NCI-H2171 (cell line): ENCODE measurements around the gene CDC37.
"Not testable (repeated sequence)": the region's sequence is repeated elsewhere in the genome, so short reads cannot be mapped to it uniquely, and the experiment has no call there.

ENCODE experiments used
- DNase-seq: peaks from one replicate; lab custom pipeline; 2025; lab: John Stamatoyannopoulos, UW

The CDC37 gene

DNA sequence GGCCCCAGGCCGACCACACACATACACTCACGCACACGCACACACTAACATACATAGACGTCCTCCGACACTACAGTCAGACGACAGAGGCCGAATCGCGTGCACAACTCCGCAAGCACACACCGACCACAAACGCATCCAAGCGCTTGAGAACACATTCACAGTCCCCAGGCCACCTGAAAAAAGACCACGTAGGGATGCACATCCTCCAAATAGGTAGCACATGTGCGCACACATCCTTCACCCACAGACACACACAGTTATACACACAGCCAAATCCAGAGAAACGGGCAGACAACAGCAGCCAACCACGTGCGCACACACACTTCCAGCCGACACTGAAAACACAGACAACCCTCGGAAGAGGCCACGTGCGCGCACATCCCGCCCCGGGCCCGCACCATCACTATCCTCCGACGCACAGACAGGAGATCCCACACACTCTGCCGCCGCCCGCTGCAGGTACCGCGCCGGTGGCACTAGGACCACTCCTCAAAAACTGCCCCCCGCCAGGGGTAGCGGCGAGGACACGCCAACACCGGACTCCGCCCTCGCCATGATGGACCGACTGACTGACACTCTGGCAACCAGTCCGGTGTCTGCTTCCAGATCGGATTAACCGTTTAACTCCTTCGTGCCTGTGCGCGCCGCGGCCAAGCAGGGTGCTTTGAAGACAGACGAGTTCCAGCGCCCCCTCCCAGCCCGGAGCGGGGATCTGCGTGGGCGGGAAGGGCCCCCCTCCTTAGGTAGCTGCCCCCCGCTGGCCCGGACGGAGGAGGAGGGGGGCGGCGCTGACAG is 16.5 kb upstream of the CDC37 start:
- peak; percentile 95 for DNase-seq

DNA sequence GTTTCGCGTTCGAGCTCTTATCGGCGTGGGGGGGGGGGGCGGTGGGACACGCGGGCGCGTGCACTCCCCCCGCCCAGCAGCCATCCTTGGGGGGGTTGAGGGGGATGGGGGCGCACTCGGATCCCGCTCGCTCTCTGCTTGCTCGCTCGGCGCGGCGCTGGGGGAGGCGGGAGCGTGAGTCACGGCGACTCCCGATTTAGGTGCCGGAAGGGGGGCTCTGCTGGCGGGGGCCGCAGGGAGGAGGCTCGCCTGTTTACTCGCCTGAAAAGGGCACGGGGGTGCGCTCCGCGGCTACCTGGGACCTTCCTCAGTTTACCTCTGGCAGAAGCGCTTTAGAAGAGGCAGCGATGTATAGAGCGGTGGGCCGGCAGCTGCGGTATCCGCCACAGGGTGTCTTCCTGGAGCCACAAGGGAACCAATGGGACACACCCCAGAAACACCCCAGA is 15.9 kb upstream of the CDC37 start:
- peak; percentile 80 for DNase-seq

DNA sequence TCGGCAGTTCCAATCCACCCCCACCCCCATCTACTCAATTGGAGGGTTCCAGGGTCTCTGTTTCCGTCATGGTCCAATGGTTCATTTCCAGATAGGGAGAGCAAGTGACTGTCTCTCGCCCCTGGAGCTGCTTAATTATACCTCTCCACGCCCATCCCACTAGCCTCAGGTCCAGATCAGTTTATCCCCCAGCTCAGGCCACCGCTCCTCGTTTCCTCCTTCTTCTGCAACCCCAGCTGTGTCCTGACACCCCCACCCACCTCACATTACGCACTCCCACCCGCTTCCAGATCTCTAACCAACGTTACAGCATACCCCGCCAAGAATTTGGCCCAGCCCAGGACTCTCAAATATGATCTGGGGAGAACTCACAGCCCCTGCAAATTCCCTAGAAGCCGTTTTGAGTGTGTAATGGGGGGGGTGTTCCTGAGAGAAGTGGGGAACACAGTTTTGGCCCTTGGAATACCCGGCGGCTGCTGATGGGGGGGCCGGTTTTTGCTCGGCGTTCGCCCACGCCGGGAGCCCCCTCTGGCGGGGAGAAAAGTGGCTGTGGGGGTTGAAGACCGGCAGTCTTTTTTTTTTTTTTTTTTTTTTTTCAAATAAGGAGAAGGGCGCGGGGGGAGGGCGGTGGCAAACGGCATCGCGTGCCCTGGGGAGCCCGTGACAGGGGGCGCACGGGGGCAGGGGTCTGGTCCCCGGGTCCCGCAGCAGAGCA is 15.3 kb upstream of the CDC37 start:
- peak; percentile 80 for DNase-seq

DNA sequence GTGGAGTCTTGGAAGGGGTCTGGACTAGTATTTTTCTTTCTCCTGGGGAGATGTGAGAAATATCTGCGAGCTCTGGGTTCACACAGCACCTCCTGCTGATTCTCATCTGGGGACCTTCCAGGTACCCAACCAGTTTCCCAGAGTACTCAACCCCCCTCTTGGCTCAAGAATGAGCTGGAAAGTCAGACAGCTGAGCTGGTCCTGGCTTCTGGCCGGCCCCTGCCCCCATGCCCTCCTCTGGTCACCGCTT is 14.8 kb upstream of the CDC37 start:
- DNase-seq = no peak

DNA sequence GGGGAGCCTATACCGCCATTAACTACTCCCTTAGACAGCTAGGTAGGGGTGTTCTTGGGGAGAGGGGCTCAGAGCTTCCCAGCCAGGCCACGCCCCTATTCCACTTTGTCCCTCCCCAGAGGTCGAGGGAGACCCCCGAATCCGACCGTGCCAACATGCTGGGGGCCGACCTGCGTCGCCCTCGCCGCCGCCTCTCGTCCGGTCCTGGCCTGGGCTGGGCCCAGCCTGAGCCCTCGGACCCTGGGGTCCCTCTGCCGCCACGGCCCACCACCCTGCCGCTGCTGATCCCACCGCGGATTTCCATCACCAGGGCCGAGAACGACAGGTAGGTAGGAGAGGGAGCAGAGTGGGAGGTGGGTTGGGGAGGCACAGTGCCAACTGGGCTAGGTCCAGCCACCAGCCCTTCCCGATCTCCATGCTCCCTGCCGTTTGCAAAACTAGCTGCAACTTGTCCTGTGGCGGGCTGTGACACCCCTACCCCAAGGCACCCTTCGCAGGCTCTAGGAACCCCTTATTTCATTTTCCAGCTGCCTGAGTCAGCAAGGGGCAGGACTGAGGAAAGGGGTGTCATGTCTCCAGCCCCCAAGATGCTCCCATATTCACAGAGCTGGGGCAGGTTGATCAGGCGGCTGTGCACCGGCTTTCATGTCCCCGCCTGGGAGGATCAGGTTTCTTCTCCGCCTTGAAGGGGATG is 14.3 kb upstream of the CDC37 start:
- DNase-seq = peak; percentile 55

DNA sequence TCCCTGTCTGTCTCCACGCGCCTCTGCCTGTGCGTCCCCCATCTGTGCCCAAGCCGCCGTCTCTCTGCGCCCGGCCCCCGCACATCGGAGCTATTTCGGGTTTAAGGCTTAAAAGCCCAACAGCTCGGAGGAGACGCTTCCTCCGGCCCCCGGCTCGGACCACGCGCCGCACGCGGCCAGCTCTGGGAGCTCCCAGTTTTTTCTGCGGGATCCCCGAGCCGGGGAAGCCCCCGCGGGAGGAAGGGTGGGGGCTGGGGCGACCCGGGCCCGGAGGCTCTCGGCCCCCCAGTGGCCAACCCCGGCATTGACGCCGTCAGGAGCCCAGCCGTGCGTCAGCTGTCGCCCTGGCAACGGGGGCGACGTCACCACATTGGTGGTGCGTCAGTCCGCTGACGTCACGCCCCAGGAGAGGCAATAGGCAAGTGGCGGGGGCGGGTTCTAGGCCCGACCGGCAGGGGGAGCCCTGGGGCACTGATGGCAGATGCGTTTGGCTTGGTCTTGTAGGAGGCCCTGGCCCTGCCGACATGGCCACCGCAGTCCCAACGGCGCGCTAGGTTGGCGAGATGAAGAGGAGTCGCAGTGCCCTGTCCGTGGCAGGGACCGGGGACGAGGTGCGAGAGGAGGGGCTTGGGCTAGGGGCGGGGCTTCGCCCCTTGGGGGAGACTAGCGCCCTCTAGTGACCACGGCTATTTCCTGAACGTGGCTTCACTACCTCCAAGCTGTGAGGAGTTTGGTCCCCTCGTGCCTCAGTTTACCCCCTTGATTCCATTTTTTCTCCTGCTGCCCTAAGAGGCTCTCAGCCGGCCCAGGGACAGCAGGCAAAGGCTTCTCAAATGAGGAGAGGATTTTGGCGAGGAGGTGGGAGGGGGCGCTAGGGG is 13.3 kb upstream of the CDC37 start:
- DNase-seq = peak; percentile 90

DNA sequence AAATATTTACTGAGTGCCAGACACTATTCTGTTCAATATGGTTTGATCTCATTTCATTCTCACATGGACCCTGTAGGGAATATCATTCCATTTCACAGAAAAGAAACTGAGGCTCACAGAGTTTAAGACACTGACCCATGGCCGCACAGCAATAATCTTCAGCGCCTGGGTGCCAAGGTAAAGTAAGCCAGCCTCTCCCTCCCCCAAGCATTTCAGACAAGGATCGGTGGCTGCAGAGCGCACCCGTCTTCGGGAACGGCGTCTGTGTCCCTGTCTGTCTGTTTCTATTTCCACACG is 12.7 kb upstream of the CDC37 start:
- no peak for DNase-seq

DNA sequence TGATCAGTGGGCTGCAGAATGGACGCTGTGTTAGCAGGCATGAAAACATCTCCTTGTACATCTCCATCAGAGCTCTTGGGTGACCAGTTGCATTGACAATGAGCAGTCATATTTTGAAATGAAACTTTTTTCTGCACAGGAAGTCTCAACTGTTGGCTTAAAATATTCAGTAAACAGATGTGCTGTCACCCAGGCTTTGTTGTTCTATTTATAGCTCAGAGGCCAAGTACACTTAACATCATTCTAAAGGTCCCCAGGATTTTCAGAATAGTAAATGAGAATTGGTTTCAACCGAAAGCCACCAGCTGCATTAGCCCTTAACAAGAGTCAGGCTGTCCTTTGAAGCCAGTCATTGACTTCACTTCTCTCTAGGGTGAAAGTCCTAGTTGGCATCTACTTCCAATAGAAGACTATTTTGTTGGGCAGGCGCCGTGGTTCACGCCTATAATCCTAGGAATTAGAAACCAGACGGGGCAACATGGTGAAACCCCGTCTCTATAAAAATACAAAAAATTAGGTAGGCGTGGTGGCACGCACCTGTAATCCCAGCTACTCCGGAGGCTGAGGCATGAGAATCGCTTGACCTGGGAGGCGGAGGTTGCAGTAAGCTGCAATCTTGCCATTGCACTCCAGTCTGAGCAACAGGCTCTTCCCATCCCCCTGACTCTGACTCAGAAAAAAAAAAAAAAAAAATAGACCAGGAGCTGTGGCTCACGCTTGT is 9.1 kb upstream of the CDC37 start:
- DNase-seq = no peak

DNA sequence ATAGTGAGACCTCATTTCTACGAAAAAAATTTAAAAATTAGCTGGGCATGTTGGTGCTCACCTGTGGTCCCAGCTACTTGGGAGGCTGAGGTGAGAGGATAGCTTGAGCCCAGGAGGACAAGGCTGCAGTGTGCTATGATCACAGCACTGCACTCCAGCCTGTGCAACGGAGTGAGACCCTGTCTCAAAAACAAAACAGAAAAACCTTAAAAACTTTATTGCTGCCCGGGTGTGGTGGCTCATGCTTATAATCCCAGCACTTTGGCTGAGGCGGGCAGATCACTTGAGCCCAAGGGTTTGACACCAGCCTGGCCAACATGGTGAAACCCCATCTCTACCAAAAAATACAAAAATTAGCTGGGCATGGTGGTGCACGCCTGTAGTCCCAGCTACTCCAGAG is 7.9 kb upstream of the CDC37 start:
- not testable (repeated sequence) for DNase-seq

DNA sequence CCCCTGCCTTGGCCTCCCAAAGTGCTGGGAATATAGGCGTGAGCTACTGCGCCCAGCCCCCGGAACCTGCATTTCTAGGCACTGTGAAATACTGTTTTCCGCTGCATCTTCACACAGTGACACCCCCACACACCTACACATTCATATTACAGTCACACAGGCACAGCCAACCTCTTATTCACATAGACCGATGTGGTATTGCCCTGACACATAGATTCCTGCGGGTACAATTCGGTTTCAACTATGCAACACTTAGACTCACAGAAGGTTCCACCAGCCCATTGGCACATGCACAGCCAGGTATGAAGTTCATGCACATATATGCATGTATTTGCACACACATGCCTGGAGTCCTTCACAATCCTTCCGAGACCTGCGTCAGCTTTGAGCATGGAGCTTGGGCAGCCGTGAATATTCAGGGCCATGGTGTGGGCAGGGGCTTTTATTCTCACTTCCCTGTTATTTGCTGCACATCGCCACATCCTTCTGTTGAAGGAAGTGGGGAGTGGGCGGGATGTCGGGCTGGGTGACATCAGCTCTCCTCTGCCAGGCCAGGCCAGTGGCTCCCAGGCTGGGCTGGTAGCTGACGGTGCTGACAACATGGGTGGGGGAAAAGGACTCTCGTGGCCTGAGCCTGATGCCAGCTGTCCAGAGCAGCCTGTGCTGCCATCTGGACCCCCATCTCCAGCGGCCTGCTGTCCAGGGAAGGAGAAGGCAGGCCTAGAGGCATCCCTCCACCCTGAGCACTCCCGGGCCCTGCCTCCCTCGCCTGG is 5.4 kb upstream of the CDC37 start:
- DNase-seq = no peak

DNA sequence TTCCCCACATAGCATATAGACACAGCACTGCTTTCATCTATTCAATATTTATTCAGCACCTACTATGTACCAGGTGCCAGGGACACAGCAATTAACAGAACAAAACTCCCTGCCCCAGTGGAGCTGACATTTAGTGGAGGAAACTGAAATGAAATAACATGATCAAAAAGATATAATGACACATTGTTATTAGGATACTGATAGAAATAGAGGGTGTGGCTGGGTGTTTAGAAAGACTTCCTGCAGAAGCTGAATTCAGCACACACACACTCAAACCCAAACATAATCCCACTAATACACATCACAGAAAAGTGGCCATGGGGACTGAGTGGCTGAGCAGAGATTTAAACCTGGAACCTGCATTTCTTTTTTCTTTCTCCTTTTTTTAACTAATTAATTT is 3.8 kb upstream of the CDC37 start:
- no peak for DNase-seq

DNA sequence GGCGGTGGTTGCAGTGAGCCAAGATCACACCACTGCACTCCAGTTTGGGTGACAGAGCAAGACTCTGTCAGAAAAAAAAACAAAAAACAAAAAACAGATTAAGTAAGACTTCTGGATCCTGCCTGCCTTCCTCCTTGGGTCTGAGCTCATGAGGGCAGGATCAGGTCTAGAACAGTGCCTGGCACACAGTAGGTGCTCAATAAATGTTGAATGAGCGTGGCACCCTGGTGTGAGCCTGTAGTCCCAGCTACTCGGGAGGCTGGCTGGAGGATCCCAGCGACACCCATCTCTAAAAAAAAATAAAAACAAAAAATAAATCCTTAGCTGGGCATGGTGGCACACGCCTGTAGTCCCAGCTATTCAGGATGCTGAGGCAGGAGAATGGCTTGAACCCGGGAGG is 2.8 kb upstream of the CDC37 start:
- no peak for DNase-seq

DNA sequence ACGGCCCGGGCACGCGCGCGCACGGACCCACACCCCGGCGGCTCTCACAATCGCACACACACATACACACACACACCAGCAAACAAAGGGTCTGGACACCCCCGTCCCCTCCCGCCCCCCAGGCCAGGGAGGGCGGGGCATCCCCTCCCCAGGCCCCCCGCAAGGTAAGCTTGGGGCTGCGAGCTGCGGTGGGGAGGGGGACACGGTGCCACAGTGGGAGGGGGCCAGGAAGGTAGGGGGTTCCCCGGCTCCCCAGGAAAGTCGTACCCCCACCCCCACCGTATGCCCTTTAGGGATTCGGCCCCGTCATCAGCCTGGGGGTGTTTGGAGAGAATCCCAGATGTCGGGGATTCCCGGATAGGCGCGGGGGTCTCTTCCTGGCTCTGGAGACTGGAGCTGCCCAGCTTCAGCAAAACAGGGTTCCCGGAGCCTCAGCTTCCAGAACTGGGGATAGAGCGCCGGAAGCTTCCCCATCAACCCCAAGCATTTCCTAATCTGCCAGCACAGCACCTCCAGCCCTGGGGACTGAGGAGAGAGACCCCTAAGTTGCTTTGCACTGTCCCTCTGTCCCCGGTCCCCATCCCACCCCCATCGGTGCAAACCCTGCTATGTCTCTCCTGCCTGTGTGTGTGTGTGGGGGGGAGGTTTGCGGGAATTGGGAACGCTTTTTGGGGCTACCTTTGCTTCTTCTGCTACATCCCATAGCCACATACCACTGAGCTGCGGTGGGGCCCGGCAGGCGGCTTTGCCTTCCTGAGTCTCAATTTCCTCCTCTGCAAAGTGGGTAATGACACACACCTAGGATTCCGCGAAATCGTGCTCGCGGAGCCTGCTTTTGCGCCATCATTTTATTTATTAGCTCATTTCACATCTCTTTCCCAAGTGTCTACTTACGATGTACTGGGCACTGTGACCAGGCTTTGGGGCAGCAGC is 1.8 kb upstream of the CDC37 start:
- DNase-seq = no peak

DNA sequence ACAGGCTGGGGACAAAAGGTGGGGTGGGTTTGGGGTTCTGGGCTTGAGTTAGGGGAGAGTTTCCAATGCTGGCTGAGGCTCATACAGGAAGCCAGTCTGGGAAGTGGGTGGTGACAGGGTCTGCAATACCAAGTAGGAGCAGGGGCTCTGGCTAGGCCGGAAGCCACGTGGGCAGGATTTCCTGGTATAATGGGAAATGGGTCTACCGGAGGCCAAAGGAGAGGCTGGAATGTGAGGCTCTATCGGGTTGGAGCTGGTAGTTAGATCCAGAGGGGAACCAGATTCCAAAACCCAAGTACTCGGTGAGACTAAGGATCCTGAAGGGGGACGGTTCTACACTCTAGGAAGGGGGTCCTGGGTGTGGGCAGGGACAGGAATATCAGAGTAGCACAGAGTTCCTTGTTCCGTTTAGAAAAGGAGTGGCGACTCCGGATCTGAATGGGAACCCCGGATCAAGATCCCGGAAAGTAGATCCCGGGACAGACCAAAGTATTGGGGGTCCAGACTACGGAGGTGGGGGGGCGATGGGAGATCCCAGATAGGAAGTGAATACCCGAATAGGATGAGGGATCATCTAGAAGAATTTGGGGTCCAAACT is 802 bp downstream of the CDC37 start:
- no peak for DNase-seq

DNA sequence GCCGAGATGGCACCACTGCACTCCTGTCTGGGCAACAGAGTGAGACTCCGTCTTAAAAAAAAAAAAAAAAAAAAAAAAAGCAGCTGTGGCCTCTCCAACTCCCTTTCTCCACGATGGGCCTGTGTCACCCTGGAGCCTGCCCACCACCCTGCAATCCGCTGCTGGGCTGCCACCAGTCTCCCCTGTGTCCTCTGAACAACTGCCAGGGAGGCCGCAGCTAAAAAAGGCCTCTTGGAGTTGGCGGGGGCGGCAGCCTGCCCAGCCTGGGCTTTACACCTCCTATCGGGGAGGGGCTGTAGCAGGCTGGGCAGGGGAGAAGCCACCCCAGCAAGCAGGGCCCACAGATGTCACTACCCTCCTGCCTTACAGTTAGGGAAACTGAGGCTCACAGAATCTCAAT is 3.5 kb downstream of the CDC37 start:
- DNase-seq = no peak

DNA sequence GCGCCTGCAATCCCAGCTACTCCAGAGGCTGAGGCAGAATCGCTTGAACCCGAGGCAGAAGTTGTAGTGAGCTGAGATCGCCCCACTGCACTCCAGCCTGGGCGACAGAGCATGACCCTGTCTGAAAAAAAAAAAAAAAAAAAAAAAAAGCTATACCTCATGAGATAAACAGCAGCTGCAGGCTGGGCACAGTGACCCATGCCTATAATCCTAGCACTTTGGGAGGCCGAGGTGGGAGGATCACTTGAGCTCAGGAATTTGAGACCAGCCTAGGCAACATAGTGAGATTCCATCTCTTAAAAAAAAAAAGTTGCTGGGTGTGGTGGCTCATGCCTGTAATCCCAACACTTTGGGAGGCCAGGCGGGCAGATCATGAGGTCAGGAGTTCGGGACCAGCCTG is 4.0 kb downstream of the CDC37 start:
- not testable (repeated sequence) for DNase-seq

DNA sequence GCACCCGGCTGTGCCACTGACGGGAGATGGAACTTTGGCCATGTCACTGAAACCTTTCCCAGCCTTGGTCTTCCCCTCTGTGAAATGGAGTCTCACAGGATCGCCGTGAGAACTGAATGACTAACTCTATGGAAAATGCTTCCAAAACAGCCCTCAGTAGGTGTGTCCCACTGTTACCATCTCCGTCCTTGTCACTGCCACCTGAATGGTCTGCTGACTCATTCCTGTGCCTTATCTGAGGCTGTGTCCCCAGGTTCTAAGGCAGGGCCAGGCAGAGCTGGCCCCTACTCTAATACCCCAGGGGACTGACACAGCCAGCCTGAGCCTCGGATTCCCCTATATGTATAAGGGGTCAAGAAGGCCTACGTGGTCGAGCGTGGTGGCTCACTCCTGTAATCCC is 4.5 kb downstream of the CDC37 start:
- no peak for DNase-seq

DNA sequence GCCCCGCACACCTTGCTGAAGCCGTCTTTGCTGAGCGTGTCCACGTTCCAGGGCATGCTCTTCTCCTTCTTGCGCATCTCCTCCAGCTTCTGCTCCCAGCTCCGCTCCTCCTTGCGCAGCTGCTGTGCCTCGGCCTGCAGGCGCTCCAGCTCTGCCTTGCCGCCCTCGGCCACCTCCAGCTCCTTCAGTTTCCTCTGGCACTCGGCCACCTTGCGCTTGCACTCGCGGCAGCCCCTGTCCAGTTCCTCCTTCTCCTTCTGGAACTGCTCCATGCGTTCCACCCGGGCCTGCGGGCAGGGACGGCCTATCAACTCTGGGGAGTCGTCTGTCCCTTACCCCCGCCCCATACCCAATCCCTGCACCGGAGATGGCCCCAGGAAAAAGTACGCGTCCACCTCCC is 7.4 kb downstream of the CDC37 start:
- DNase-seq = no peak

DNA sequence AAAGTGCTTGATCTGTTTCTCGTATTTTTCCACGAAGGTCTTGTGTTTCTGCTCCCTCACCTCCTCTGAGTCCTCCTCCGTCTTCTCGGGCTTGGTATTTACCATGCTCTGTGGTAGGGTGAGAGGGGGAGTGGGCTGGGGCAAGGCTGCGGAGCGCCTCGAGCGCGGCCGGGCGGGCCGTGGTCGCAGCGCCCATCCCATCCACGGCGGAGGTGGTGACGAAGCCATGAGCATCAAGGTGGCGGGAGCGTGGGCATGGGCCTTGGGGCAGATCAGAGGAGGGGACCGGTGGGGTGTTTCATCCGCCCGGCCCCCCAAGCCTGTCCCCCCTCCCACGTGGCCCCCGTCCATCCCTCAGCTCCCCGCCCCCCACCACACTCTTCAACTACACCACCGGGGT is 7.9 kb downstream of the CDC37 start:
- DNase-seq = no peak

DNA sequence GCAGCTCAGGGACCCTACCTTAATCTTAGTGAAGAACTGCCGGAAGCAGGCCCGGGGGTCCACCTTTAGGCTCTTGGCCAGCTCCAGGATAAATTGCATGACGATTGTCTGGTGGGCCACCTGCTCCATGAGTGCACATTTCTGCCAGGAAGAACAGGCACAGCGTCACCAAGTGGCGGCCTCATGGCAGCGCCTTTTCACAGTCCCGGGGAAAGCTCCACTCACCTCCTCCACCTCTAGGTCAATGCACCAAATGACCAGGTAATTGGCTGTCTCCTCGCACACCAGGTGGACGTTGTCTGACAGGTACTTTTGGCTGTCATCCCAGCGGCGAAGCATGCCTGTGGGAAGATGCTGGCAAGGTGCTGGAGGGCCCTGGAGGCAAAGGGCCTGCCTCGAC is 8.3 kb downstream of the CDC37 start:
- no peak for DNase-seq
